RWPE2 (cell line): ENCODE data around the gene PITPNB.
A peak's percentile ranks its signal among the peaks of the same experiment; 100 is the strongest.

Experiments used
- ATAC-seq: fragments of 200-7000 bp; cut with Tn5 transposase; 3 replicates; pipeline ENCODE4 v1.9.1; 2021; ENCODE audit warnings: low read depth
- DNase-seq: peaks from one replicate; pipeline ENCODE4 v3.0.0-alpha.2; 2020; ENCODE audit warnings: low spot score
- H3K27ac ChIP-seq: fragments of 450-650 bp; 2 replicates; pipeline ENCODE4 v1.5.1; 2017; ENCODE audit warnings: mild to moderate bottlenecking; ENCODE audit not compliant: poor library complexity, severe bottlenecking
- H3K27me3 ChIP-seq: fragments of 250-450 bp; sonication (Bioruptor Pico); 2 replicates; pipeline ENCODE4 v1.5.1; 2021; ENCODE audit warnings: mild to moderate bottlenecking, moderate library complexity; ENCODE audit not compliant: insufficient read depth, poor library complexity, severe bottlenecking
- H3K36me3 ChIP-seq: fragments of 250-450 bp; sonication (Bioruptor Pico); 2 replicates; pipeline ENCODE4 v1.5.1; 2020; ENCODE audit warnings: low read depth, mild to moderate bottlenecking, moderate library complexity
- H3K4me1 ChIP-seq: fragments of 250-450 bp; sonication (Bioruptor Pico); 2 replicates; pipeline ENCODE4 v1.5.1; 2021; ENCODE audit warnings: mild to moderate bottlenecking, moderate library complexity; ENCODE audit not compliant: insufficient read depth, poor library complexity, severe bottlenecking
- H3K4me3 ChIP-seq: fragments of 250-450 bp; sonication (Bioruptor Pico); 2 replicates; pipeline ENCODE4 v1.5.1; 2021; ENCODE audit warnings: mild to moderate bottlenecking, moderate library complexity; ENCODE audit not compliant: severe bottlenecking
- H3K9me3 ChIP-seq: fragments of 250-450 bp; sonication (Bioruptor Pico); 2 replicates; pipeline ENCODE4 v1.5.1; 2021; ENCODE audit warnings: mild to moderate bottlenecking, moderate library complexity; ENCODE audit not compliant: severe bottlenecking
- CTCF ChIP-seq: fragments of 450-650 bp; IDR thresholded peaks from one replicate; pipeline ENCODE4 v1.5.1; 2017; ENCODE audit warnings: mild to moderate bottlenecking, moderate library complexity; ENCODE audit not compliant: poor library complexity, severe bottlenecking

The PITPNB gene

GRCh38 chr22:27925331-27925730 lies 6.3 kb upstream of the PITPNB start:
- ATAC-seq (no peak), DNase-seq (no peak)
- TF ChIP-seq CTCF, result no peak
- no peak overlapping the region for H3K27ac ChIP-seq
- H3K36me3 ChIP-seq, result peaks cover 42% of the 10 kb centered on the region
- no peaks in the 10 kb centered on the region for H3K27me3 ChIP-seq
- peaks cover 3% of the 10 kb centered on the region for H3K9me3 ChIP-seq
- no peak overlapping the region for H3K4me3 ChIP-seq
- peaks cover 15% of the 10 kb centered on the region for H3K4me1 ChIP-seq

- ATAC-seq (peak; percentile 68), DNase-seq (no peak)
- Histone ChIP-seq H3K36me3 (peaks cover 45% of the 10 kb centered on the region), H3K9me3 (no peaks in the 10 kb centered on the region), H3K4me3 (peak overlapping the region; percentile 60), H3K27me3 (no peaks in the 10 kb centered on the region), H3K4me1 (peaks cover 31% of the 10 kb centered on the region), H3K27ac (peak overlapping the region; percentile 85)
- TF ChIP-seq CTCF, result peak; percentile 35
Measured at GRCh38 chr22:27919942-27920755, 1.1 kb upstream of the PITPNB start.

GRCh38 chr22:27918341-27919221 lies 475 bp downstream of the PITPNB start:
- DNase-seq, result peak; percentile 54

GRCh38 chr22:27915986-27916385 lies 3.1 kb downstream of the PITPNB start:
- Histone ChIP-seq H3K27ac (no peak overlapping the region), H3K9me3 (no peaks in the 10 kb centered on the region), H3K27me3 (no peaks in the 10 kb centered on the region), H3K36me3 (peaks cover 50% of the 10 kb centered on the region), H3K4me1 (peaks cover 31% of the 10 kb centered on the region), H3K4me3 (no peak overlapping the region)
- ATAC-seq (no peak), DNase-seq (no peak)
- TF ChIP-seq CTCF, result no peak

More at GRCh38 chr22:27918341-27919221, 475 bp downstream of the PITPNB start:
- Histone ChIP-seq H3K4me1 (peaks cover 31% of the 10 kb centered on the region), H3K4me3 (peak overlapping the region; percentile 60), H3K36me3 (peaks cover 49% of the 10 kb centered on the region), H3K27ac (peak overlapping the region; percentile 85), H3K27me3 (no peaks in the 10 kb centered on the region), H3K9me3 (no peaks in the 10 kb centered on the region)
- no peak for TF ChIP-seq CTCF
- ATAC-seq, result peak; percentile 52
